OCI-M2 (cell line): ENCODE data around the gene RASAL2.

ENCODE experiments used
- DNase-seq: peaks from one replicate; lab custom pipeline; 2025; ENCODE audit not compliant: unreplicated experiment; lab: John Stamatoyannopoulos, UW

Gene RASAL2

DNA sequence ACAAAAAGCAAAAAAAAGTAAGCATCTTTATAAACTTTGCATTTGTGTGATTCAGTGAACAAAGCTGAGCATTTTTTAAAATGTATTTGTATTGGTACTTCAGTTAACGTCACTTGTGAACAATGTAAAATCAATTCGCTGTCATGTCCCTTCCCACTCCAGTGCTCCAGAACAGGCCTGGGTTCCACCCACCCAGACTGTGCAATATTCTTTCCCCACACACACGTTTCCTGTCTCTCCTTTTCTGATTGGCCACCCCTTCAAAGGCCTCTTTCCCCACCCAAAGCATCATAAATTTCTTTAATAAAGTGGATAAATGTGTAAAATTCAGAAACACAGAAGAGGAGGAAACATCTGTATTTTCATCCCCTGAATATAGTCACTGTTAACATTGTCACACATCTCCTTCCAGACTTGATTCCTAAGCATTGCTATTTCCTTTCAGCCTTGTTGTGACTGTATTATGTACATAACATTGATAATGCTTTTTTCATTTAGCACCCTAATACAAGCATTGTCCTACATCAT lies 390.9 kb downstream of the RASAL2 start:
- DNase-seq = no peak

DNA sequence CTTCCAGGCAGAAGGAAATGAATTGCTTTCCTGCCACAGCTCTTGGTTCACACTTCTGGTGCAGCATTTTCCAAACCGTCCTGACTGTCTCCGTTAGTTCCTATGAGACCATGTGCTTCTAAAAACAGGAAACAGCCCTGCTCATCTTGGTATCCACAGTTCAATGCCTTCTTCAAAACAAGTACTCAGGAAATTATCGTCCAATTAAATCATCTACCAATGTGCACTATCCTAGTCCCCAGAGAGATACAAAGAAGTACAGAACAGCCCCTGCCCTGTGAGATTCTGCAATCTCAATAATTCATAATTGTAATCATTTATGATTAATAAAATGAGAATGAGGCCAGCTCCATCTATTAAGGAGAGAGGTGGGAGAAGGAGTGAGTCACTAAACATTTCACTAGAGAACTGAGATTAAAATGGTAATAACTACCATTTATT lies 391.7 kb downstream of the RASAL2 start:
- DNase-seq = no peak

- DNase-seq = no peak
These were observed 392.5 kb downstream of the RASAL2 start for GRCh38 chr1:178486100-178487069.

GRCh38 chr1:178487070-178487615 lies 393.2 kb downstream of the RASAL2 start:
- no peak for DNase-seq

DNA sequence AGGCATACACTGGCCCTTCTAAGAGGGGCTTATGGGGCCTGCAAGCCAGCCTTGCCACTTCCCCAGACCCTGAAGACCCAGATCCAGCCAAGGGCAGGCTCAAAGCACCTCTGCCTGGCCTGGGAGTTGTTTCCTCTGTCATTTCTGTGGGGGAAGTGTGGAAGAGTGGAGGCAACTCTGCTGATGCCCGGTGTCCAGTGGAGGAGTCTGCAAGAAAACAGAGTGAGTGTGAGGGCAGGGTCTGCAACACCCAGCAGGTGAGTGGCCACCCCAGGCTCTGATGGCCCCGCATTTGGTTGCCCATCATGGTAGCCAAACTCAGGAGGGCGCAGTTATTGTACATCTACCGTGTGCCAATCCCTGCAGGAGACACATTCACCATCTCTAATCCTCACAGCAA lies 394.5 kb downstream of the RASAL2 start:
- no peak for DNase-seq

DNA sequence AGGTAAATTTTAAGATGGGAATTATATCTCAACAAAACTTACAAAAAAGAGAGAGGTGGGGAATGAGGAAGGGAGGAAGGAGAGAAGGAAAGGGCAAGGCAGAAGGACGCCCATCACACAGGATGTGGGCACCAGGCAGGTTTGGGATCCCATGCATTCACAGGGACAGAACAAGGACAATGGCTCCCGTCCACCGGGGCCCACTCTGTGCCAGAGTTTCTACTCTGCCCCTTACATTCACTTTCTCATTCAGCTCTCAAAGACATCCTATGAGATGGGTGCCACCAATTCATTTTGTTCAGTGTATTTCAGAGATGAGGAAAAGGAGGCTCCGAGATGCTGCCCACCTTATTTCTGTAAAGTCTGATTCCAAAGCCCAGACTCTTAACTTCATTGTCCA lies 395.5 kb downstream of the RASAL2 start:
- no peak for DNase-seq

- no peak for DNase-seq
These were observed 396.2 kb downstream of the RASAL2 start for GRCh38 chr1:178490136-178490535.

GRCh38 chr1:178490967-178491366 lies 397.1 kb downstream of the RASAL2 start:
- DNase-seq = no peak

GRCh38 chr1:178491721-178492120 lies 397.8 kb downstream of the RASAL2 start:
- DNase-seq = no peak

GRCh38 chr1:178492341-178492740 lies 398.4 kb downstream of the RASAL2 start:
- DNase-seq = no peak

GRCh38 chr1:178493301-178493741 lies 399.4 kb downstream of the RASAL2 start:
- no peak for DNase-seq

- no peak for DNase-seq
These were observed 400.7 kb downstream of the RASAL2 start for GRCh38 chr1:178494569-178494971.

GRCh38 chr1:178495158-178495557 lies 401.3 kb downstream of the RASAL2 start:
- no peak for DNase-seq

- DNase-seq = no peak
These were observed 402.0 kb downstream of the RASAL2 start for GRCh38 chr1:178495741-178496409.

GRCh38 chr1:178496410-178497135 lies 402.7 kb downstream of the RASAL2 start, which contains the start of gene CLEC20A:
CLEC20A (minus strand) TSS chr1:178496964; CDS start chr1:178496939, 25 bp downstream.
- no peak for DNase-seq

DNA sequence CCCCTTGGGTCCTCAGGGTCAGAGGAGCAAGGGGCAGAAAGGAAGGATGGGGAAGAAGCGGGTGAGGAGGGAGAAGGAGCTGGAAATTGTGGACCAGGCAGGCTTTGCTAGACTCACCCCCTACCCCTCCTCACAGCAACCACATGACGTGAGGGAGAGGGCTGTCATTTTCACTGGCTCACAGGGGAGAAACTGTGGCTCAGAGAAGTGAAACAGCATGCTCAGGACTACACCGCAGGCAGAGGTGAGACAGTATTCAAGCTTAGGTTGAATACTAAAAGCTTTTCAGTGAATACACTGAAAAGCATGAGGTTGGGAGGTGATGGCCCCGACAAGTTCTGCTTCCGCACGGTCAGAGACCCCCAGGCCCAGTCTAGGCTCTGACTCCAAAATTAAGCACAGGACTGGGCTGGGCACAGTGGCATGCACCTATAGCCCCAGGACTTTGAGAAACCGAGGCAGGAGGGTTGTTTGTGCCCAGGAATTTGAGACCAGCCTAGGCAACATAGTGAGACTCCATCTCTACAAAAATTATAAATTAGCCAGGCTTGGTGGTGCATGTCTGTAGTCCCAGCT lies 404.1 kb downstream of the RASAL2 start:
- DNase-seq = no peak

GRCh38 chr1:178498896-178499675 lies 405.2 kb downstream of the RASAL2 start:
- DNase-seq = no peak

GRCh38 chr1:178500091-178500770 lies 406.3 kb downstream of the RASAL2 start:
- no peak for DNase-seq

- DNase-seq = no peak
These were observed 407.1 kb downstream of the RASAL2 start for GRCh38 chr1:178500936-178501554.
